WI38 (cell line): Measurements from ENCODE around the gene STRIP2.
A peak's percentile ranks its signal among the peaks of the same experiment; 100 is the strongest.

Source experiments
- H3K4me3 ChIP-seq: 2 replicates; pipeline ENCODE4 v1.5.1; 2011; ENCODE audit warnings: low read depth, mild to moderate bottlenecking, control low read depth, low read length
- TF ChIP-seq, protein P1 (sequence below): IDR thresholded peaks from 2 replicates; pipeline ENCODE4 v1.5.1; 2012; ENCODE audit warnings: low read depth, mild to moderate bottlenecking, control low read depth, low read length

The STRIP2 gene

DNA sequence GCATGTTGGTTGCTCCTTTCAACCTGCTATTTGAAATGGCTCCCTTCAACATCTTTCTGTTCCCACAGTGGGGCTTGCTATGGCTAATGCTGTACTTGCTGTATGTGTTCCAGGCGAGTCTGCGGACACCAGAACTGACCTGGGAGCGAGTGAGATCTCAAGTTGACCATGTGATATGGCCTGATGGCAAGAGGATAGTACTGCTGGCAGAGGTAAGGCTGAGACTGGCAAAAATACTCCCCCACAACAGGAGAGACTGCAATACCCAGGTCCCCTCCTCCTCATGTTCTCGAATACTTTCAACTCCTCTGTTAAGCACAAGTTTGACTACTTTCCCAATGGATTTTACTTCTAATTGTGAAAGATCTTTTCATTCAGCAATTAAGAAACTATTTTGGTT lies 11.5 kb upstream of the STRIP2 start:
- H3K4me3 ChIP-seq = no peak overlapping the region
- TF ChIP-seq, protein P1, sequence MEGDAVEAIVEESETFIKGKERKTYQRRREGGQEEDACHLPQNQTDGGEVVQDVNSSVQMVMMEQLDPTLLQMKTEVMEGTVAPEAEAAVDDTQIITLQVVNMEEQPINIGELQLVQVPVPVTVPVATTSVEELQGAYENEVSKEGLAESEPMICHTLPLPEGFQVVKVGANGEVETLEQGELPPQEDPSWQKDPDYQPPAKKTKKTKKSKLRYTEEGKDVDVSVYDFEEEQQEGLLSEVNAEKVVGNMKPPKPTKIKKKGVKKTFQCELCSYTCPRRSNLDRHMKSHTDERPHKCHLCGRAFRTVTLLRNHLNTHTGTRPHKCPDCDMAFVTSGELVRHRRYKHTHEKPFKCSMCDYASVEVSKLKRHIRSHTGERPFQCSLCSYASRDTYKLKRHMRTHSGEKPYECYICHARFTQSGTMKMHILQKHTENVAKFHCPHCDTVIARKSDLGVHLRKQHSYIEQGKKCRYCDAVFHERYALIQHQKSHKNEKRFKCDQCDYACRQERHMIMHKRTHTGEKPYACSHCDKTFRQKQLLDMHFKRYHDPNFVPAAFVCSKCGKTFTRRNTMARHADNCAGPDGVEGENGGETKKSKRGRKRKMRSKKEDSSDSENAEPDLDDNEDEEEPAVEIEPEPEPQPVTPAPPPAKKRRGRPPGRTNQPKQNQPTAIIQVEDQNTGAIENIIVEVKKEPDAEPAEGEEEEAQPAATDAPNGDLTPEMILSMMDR = no peak

DNA sequence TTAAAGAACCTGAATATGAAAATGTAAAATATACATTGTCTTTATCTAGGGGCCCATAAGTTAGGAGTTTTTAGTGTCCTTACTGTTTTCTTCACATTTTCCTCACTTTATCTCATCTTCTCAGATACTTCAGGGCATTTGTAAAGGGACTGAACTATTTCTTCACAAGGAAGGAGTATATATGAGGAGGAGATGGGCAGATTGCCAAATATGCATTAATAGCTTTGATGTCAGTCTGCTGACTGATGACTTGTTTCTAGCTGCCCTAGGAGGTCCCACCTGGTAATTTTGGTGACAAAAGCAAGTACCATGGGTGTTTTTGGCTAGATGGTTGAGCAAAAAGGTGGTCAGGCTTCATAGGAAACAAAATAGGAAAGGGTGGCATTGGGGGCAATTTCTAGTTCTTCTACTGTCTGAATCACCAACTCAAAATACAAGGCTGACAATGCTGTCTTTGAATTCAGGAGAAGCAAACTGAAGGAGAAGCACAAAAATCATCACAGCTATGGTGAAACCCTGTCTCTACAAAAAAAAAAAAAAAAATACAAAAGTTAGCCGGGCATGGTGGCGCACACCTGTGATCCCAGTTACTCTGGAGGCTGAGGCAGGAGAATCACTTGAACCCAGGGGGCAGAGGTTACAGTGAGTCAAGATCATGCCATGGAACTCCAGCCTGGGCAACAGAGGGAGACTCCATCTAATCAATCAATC lies 10.4 kb upstream of the STRIP2 start:
- TF ChIP-seq, protein P1 = no peak
- no peak overlapping the region for H3K4me3 ChIP-seq

- H3K4me3 ChIP-seq = no peak overlapping the region
- TF ChIP-seq, protein P1 = no peak
Observed at GRCh38 chr7:129426482-129426881, 7.8 kb upstream of the STRIP2 start.

GRCh38 chr7:129427526-129428045 lies 6.6 kb upstream of the STRIP2 start:
- TF ChIP-seq, protein P1 = no peak

GRCh38 chr7:129431911-129432643 lies 2.2 kb upstream of the STRIP2 start:
- H3K4me3 ChIP-seq = no peak overlapping the region
- TF ChIP-seq, protein P1 = no peak

More at GRCh38 chr7:129427526-129428045, 6.6 kb upstream of the STRIP2 start:
- H3K4me3 ChIP-seq = no peak overlapping the region

DNA sequence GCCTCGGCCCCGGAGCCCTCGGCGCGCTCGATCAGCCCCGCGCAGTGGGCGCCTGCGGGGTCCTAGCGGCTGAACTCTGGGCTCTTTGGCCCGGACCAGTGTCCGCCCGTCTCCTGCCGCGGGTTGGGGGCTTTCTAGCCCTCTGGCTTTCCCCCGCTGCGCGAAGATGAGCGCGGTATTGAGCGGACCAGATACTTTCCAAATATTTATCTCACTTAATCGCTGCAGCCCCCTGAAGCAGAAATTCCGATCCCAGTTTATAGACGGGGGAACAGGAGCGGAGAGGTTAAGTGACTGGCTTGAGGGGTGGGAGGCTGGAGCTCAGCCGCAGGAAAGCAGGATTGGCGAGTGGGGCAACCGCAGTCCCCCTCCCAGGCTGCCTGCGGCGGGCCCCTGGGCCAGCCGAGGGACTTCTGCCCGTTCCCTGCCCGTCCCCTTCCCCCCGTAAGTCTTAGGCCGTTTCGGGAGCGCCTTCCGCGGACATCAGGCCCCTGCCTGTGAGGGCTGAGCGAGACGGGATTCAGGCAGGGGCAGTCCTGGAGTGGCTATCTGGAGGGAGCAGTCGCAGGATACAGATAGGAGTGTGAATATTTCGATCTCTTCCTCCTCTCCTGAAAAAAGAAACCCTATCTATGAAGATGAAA lies 565 bp downstream of the STRIP2 start:
- H3K4me3 ChIP-seq = peak overlapping the region; percentile 81
- TF ChIP-seq, protein P1 = no peak
